ENCODE measurements around the gene ARMC5.

DNA sequence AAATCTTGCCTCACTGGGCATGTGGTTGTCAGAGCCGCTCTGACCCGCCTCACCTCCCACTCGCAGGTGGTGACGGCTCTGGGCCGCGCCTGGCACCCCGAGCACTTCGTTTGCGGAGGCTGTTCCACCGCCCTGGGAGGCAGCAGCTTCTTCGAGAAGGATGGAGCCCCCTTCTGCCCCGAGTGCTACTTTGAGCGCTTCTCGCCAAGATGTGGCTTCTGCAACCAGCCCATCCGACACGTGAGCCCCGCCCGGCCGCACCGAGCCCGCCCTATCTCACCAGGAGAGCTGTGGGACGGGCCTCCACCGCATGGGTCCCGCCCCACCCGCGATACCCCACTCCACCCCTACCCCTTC is 16.6 kb downstream of the ARMC5 start:
- TF ChIP-seq EZH2 (IDR thresholded peaks at IDR 0.05; ENCODE audit: insufficient read depth, poor library complexity, severe bottlenecking) (no peak), EZH2phosphoT487 (IDR thresholded peaks at IDR 0.05; ENCODE audit: insufficient read depth, low read depth) (no peak)
